ENCODE data around the gene LCN6.
"Not testable (repeated sequence)": the region's sequence is repeated elsewhere in the genome, so short reads cannot be mapped to it uniquely, and the experiment has no call there.

Gene LCN6

GRCh38 chr9:136756134-136756438 is 7.8 kb upstream of the LCN6 start:
- TF ChIP-seq CTCF (IDR thresholded peaks at IDR 0.05) = no peak
- no peak overlapping the region for H3K4me3 ChIP-seq (ENCODE audit: low read depth in 1 of 2, low read length in 1 of 2)

GRCh38 chr9:136755302-136756133 is 7.2 kb upstream of the LCN6 start:
- not testable (repeated sequence) for H3K36me3 ChIP-seq; H3K9me3 ChIP-seq; H3K4me1 ChIP-seq (ENCODE audit: control insufficient read depth in 1 of 2, insufficient read depth in 1 of 2, low read depth in 1 of 2, low read length in 1 of 2); H3K27ac ChIP-seq; H3K4me3 ChIP-seq (ENCODE audit: low read depth in 1 of 2, low read length in 1 of 2)
- peaks cover 29% of the 10 kb centered on the region for H3K27me3 ChIP-seq

More at GRCh38 chr9:136756134-136756438, 7.8 kb upstream of the LCN6 start:
- Histone ChIP-seq H3K36me3 (no peaks in the 10 kb centered on the region), H3K27ac (no peak overlapping the region), H3K9me3 (peaks cover 6% of the 10 kb centered on the region), H3K27me3 (peaks cover 28% of the 10 kb centered on the region), H3K4me1 (ENCODE audit: control insufficient read depth in 1 of 2, insufficient read depth in 1 of 2, low read depth in 1 of 2, low read length in 1 of 2) (no peaks in the 10 kb centered on the region)

- Histone ChIP-seq H3K9me3 (peaks cover 6% of the 10 kb centered on the region), H3K27ac (no peak overlapping the region), H3K4me3 (ENCODE audit: low read depth in 1 of 2, low read length in 1 of 2) (no peak overlapping the region), H3K4me1 (ENCODE audit: control insufficient read depth in 1 of 2, insufficient read depth in 1 of 2, low read depth in 1 of 2, low read length in 1 of 2) (no peaks in the 10 kb centered on the region), H3K27me3 (peaks cover 34% of the 10 kb centered on the region), H3K36me3 (no peaks in the 10 kb centered on the region)
- TF ChIP-seq CTCF (IDR thresholded peaks at IDR 0.05) = no peak
Measured at GRCh38 chr9:136754626-136755301, 6.4 kb upstream of the LCN6 start.

GRCh38 chr9:136754059-136754572 is 5.8 kb upstream of the LCN6 start:
- Histone ChIP-seq H3K27me3 (peaks cover 41% of the 10 kb centered on the region), H3K36me3 (no peaks in the 10 kb centered on the region), H3K4me1 (ENCODE audit: control insufficient read depth in 1 of 2, insufficient read depth in 1 of 2, low read depth in 1 of 2, low read length in 1 of 2) (no peaks in the 10 kb centered on the region), H3K9me3 (peaks cover 6% of the 10 kb centered on the region), H3K4me3 (ENCODE audit: low read depth in 1 of 2, low read length in 1 of 2) (no peak overlapping the region), H3K27ac (no peak overlapping the region)
- no peak for TF ChIP-seq CTCF (IDR thresholded peaks at IDR 0.05)

GRCh38 chr9:136753371-136754058 is 5.2 kb upstream of the LCN6 start:
- Histone ChIP-seq H3K4me1 (ENCODE audit: control insufficient read depth in 1 of 2, insufficient read depth in 1 of 2, low read depth in 1 of 2, low read length in 1 of 2) (no peaks in the 10 kb centered on the region), H3K9me3 (peaks cover 6% of the 10 kb centered on the region), H3K27me3 (peaks cover 47% of the 10 kb centered on the region), H3K27ac (no peak overlapping the region), H3K36me3 (no peaks in the 10 kb centered on the region), H3K4me3 (ENCODE audit: low read depth in 1 of 2, low read length in 1 of 2) (no peak overlapping the region)
- TF ChIP-seq CTCF (IDR thresholded peaks at IDR 0.05) = no peak

All from neutrophil (primary cell).